Measurements from ENCODE around the gene STK4.

Gene STK4

DNA sequence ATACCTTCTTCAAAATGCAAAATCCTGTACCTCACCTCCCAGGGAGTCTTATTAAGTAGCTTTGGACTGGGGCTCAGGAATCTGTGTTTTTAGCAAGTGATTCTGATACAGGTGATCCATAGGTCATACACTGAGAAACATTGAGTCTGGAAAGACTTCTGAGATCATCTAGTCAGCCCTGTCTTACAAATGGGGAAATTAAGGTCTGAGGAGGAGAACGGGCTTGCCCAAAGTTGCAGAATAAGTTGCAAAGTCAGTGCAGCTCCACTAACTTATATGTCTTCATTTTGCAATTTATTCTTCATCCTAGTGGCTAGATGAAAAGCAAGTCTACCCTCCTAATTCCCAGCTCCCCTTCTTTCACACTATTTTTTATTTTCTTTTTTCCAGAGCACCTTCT is 105.8 kb downstream of the STK4 start:
- WGBS, 2 donors (ENCODE audit: extremely low coverage in 2 of 2, insufficient read length in 2 of 2, insufficient replicate concordance in 1 of 2), result no CpG with 5 or more reads among the region's 1 CpG
- H3K4me2 ChIP-seq (ENCODE audit: insufficient read depth, low read length, poor library complexity, severe bottlenecking), result no peak overlapping the region
- H3K14ac ChIP-seq (ENCODE audit: low read length), result no peak overlapping the region
- no peak overlapping the region for H4K8ac ChIP-seq (ENCODE audit: low read depth, low read length)
- peaks cover 2% of the 10 kb centered on the region for H3K79me1 ChIP-seq (ENCODE audit: low read depth, low read length)
- H3K4ac ChIP-seq (ENCODE audit: low read length), result no peak overlapping the region
- H2BK12ac ChIP-seq (ENCODE audit: low read length), result no peak overlapping the region
- H3K18ac ChIP-seq (ENCODE audit: low read length), result no peak overlapping the region
- no peaks in the 10 kb centered on the region for H3K27me3 ChIP-seq (ENCODE audit: control insufficient read depth in 3 of 3, insufficient read depth in 3 of 3, low read depth in 1 of 3, low read length in 3 of 3)
- no peaks in the 10 kb centered on the region for H3K4me1 ChIP-seq (ENCODE audit: control insufficient read depth in 2 of 2, insufficient read depth in 1 of 2, low read depth in 1 of 2, low read length in 2 of 2)
- no peak overlapping the region for H2AFZ ChIP-seq (ENCODE audit: low read length)
- no peak overlapping the region for H4K91ac ChIP-seq (ENCODE audit: low read depth, low read length, poor library complexity)
- no peak overlapping the region for H2BK5ac ChIP-seq (ENCODE audit: low read length)
- H2BK15ac ChIP-seq (ENCODE audit: low read length), result no peak overlapping the region
- H3K9me3 ChIP-seq (replicated peaks in 1 of 2; ENCODE audit: control insufficient read depth in 2 of 2, insufficient read depth in 1 of 2, low read depth in 1 of 2, low read length in 2 of 2), result no peaks in the 10 kb centered on the region
- no peak overlapping the region for H3K23ac ChIP-seq (ENCODE audit: low read depth, low read length, poor library complexity)
- no peak for DNase-seq (ENCODE audit: low spot score)
- H2AK5ac ChIP-seq (ENCODE audit: low read depth, low read length), result no peak overlapping the region
- no peak overlapping the region for H3K27ac ChIP-seq (replicated peaks; ENCODE audit: low read length)
- H2BK120ac ChIP-seq (ENCODE audit: low read depth, low read length), result no peak overlapping the region
- no peak overlapping the region for H3K4me3 ChIP-seq (ENCODE audit: low read length in 2 of 2)
- no peak overlapping the region for H3K9ac ChIP-seq (ENCODE audit: low read depth, low read length, poor library complexity)
- peaks cover 13 to 38% of the 10 kb centered on the region in 2 donors for H3K36me3 ChIP-seq (replicated peaks in 1 of 2; ENCODE audit: control insufficient read depth in 2 of 2, insufficient read depth in 2 of 2, low read length in 2 of 2)

DNA sequence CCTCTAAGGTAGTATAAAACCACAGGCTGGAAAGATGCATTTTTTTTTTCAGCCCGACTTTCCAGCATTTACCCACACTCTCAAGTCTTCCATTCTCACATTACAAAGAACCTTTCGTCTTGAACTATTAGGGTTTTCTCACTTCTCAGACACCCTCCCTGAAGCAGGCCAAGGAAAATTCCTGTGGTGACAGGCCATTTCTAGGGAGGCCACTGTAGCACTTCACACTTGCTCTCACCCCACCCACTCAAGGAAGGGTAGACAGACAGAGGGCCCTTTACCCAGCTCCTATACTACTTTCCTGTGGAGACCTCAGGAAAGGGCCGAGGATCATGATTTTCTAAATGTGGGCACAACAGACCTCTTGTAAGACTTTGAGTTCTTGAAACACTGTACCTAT is 106.9 kb downstream of the STK4 start:
- H3K23ac ChIP-seq (ENCODE audit: low read depth, low read length, poor library complexity), result no peak overlapping the region
- no peak overlapping the region for H2AFZ ChIP-seq (ENCODE audit: low read length)
- H3K14ac ChIP-seq (ENCODE audit: low read length), result no peak overlapping the region
- peaks cover under 1% of the 10 kb centered on the region for H3K79me1 ChIP-seq (ENCODE audit: low read depth, low read length)
- H3K4me3 ChIP-seq (ENCODE audit: low read length in 2 of 2), result no peak overlapping the region
- no CpG with 5 or more reads among the region's 3 CpGs for WGBS, 2 donors (ENCODE audit: extremely low coverage in 2 of 2, insufficient read length in 2 of 2, insufficient replicate concordance in 1 of 2)
- H2AK5ac ChIP-seq (ENCODE audit: low read depth, low read length), result no peak overlapping the region
- H4K91ac ChIP-seq (ENCODE audit: low read depth, low read length, poor library complexity), result no peak overlapping the region
- H3K4me2 ChIP-seq (ENCODE audit: insufficient read depth, low read length, poor library complexity, severe bottlenecking), result no peak overlapping the region
- H3K18ac ChIP-seq (ENCODE audit: low read length), result no peak overlapping the region
- no peaks in the 10 kb centered on the region for H3K4me1 ChIP-seq (ENCODE audit: control insufficient read depth in 2 of 2, insufficient read depth in 1 of 2, low read depth in 1 of 2, low read length in 2 of 2)
- no peak overlapping the region for H3K4ac ChIP-seq (ENCODE audit: low read length)
- H3K9me3 ChIP-seq (replicated peaks in 1 of 2; ENCODE audit: control insufficient read depth in 2 of 2, insufficient read depth in 1 of 2, low read depth in 1 of 2, low read length in 2 of 2), result no peaks in the 10 kb centered on the region
- H2BK12ac ChIP-seq (ENCODE audit: low read length), result no peak overlapping the region
- no peak overlapping the region for H2BK5ac ChIP-seq (ENCODE audit: low read length)
- H2BK120ac ChIP-seq (ENCODE audit: low read depth, low read length), result no peak overlapping the region
- H3K27ac ChIP-seq (replicated peaks; ENCODE audit: low read length), result no peak overlapping the region
- H2BK15ac ChIP-seq (ENCODE audit: low read length), result no peak overlapping the region
- H3K9ac ChIP-seq (ENCODE audit: low read depth, low read length, poor library complexity), result no peak overlapping the region
- no peak overlapping the region for H4K8ac ChIP-seq (ENCODE audit: low read depth, low read length)
- DNase-seq (ENCODE audit: low spot score), result no peak
- H3K36me3 ChIP-seq (replicated peaks in 1 of 2; ENCODE audit: control insufficient read depth in 2 of 2, insufficient read depth in 2 of 2, low read length in 2 of 2), result peaks cover 13 to 39% of the 10 kb centered on the region in 2 donors
- no peaks in the 10 kb centered on the region for H3K27me3 ChIP-seq (ENCODE audit: control insufficient read depth in 3 of 3, insufficient read depth in 3 of 3, low read depth in 1 of 3, low read length in 3 of 3)

DNA sequence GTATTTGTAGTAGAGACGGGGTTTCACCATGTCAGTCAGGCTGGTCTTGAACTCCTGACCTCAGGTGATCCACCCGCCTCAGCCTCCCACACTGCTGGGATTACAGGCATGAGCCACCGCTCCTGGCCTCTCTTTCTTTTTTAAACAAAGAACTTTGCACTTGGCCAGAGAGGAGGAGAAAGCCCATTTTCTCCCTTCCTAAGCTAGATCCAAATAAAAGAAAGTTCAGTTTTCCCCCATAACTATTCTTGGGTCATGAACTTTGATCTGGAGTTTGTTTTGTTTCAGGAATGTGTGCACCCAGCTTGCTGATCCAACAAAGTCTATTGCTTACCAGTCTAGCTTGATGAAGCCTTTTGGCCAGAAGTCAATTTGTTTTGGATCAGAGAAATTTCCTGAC is 111.2 kb downstream of the STK4 start:
- WGBS, 2 donors (ENCODE audit: extremely low coverage in 2 of 2, insufficient read length in 2 of 2, insufficient replicate concordance in 1 of 2), result no CpG with 5 or more reads among the region's 3 CpGs
- H3K9me3 ChIP-seq (replicated peaks in 1 of 2; ENCODE audit: control insufficient read depth in 2 of 2, insufficient read depth in 1 of 2, low read depth in 1 of 2, low read length in 2 of 2), result peaks cover 0 to 5% of the 10 kb centered on the region in 2 donors
- no peak overlapping the region for H2BK15ac ChIP-seq (ENCODE audit: low read length)
- no peak overlapping the region for H2BK12ac ChIP-seq (ENCODE audit: low read length)
- H4K8ac ChIP-seq (ENCODE audit: low read depth, low read length), result no peak overlapping the region
- no peak overlapping the region for H3K4me3 ChIP-seq (ENCODE audit: low read length in 2 of 2)
- H3K4ac ChIP-seq (ENCODE audit: low read length), result no peak overlapping the region
- no peak overlapping the region for H4K91ac ChIP-seq (ENCODE audit: low read depth, low read length, poor library complexity)
- H3K79me1 ChIP-seq (ENCODE audit: low read depth, low read length), result no peaks in the 10 kb centered on the region
- H2AK5ac ChIP-seq (ENCODE audit: low read depth, low read length), result no peak overlapping the region
- H3K36me3 ChIP-seq (replicated peaks in 1 of 2; ENCODE audit: control insufficient read depth in 2 of 2, insufficient read depth in 2 of 2, low read length in 2 of 2), result peaks cover 19 to 69% of the 10 kb centered on the region in 2 donors
- no peak overlapping the region for H3K23ac ChIP-seq (ENCODE audit: low read depth, low read length, poor library complexity)
- H2AFZ ChIP-seq (ENCODE audit: low read length), result no peak overlapping the region
- no peak overlapping the region for H3K4me2 ChIP-seq (ENCODE audit: insufficient read depth, low read length, poor library complexity, severe bottlenecking)
- H2BK120ac ChIP-seq (ENCODE audit: low read depth, low read length), result no peak overlapping the region
- no peak overlapping the region for H3K9ac ChIP-seq (ENCODE audit: low read depth, low read length, poor library complexity)
- no peak overlapping the region for H2BK5ac ChIP-seq (ENCODE audit: low read length)
- no peaks in the 10 kb centered on the region for H3K4me1 ChIP-seq (ENCODE audit: control insufficient read depth in 2 of 2, insufficient read depth in 1 of 2, low read depth in 1 of 2, low read length in 2 of 2)
- H3K27ac ChIP-seq (replicated peaks; ENCODE audit: low read length), result no peak overlapping the region
- H3K27me3 ChIP-seq (ENCODE audit: control insufficient read depth in 3 of 3, insufficient read depth in 3 of 3, low read depth in 1 of 3, low read length in 3 of 3), result no peaks in the 10 kb centered on the region
- H3K18ac ChIP-seq (ENCODE audit: low read length), result no peak overlapping the region
- DNase-seq (ENCODE audit: low spot score), result no peak
- H3K14ac ChIP-seq (ENCODE audit: low read length), result no peak overlapping the region

DNA sequence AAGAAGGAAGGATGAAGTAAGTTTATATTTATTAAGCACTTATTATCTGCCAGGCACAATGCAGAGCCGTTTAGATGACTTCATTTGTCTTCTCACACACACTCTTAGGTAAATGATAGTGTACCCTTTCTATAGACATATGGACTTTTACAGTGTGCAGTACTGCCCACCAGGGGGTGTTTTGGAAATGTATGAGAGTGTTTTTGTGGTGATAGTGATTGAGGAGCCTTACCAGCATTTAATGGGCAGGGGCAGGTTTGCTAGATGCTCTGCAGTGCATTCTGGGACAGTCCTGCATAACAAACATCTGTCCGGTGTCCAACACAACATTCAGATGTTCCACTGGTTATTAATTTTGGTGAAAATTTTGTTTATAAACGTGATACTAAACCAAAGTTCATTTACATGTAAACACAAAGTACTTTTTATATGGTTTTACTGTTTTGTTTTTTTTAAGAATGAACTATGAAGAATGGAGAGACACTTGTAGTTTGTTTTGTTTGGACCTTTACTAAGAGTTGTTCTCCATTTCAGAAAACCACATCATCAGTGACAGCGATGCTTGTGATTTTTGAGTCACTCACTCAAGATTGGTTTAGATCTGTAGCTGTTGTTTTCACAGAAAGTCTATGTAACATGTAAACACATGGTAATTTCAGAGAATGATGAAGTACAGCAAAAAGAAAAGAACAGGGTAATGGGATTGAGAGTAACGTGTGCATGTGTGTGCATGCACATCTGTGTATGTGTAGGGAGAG is 114.7 kb downstream of the STK4 start:
- H2BK5ac ChIP-seq (ENCODE audit: low read length), result no peak overlapping the region
- no peak overlapping the region for H2BK12ac ChIP-seq (ENCODE audit: low read length)
- no peaks in the 10 kb centered on the region for H3K4me1 ChIP-seq (ENCODE audit: control insufficient read depth in 2 of 2, insufficient read depth in 1 of 2, low read depth in 1 of 2, low read length in 2 of 2)
- no peak overlapping the region for H3K9ac ChIP-seq (ENCODE audit: low read depth, low read length, poor library complexity)
- no peak overlapping the region for H4K8ac ChIP-seq (ENCODE audit: low read depth, low read length)
- H3K27ac ChIP-seq (replicated peaks; ENCODE audit: low read length), result no peak overlapping the region
- H2AFZ ChIP-seq (ENCODE audit: low read length), result no peak overlapping the region
- no peak overlapping the region for H3K18ac ChIP-seq (ENCODE audit: low read length)
- no peak overlapping the region for H2AK5ac ChIP-seq (ENCODE audit: low read depth, low read length)
- no CpG with 5 or more reads among the region's 5 CpGs for WGBS, 2 donors (ENCODE audit: extremely low coverage in 2 of 2, insufficient read length in 2 of 2, insufficient replicate concordance in 1 of 2)
- no peak overlapping the region for H3K23ac ChIP-seq (ENCODE audit: low read depth, low read length, poor library complexity)
- peaks cover 3 to 10% of the 10 kb centered on the region in 2 donors for H3K9me3 ChIP-seq (replicated peaks in 1 of 2; ENCODE audit: control insufficient read depth in 2 of 2, insufficient read depth in 1 of 2, low read depth in 1 of 2, low read length in 2 of 2)
- H3K79me1 ChIP-seq (ENCODE audit: low read depth, low read length), result no peaks in the 10 kb centered on the region
- H3K36me3 ChIP-seq (replicated peaks in 1 of 2; ENCODE audit: control insufficient read depth in 2 of 2, insufficient read depth in 2 of 2, low read length in 2 of 2), result peaks cover 8 to 57% of the 10 kb centered on the region in 2 donors
- no peak overlapping the region for H4K91ac ChIP-seq (ENCODE audit: low read depth, low read length, poor library complexity)
- H3K14ac ChIP-seq (ENCODE audit: low read length), result no peak overlapping the region
- no peak overlapping the region for H2BK120ac ChIP-seq (ENCODE audit: low read depth, low read length)
- no peak for DNase-seq (ENCODE audit: low spot score)
- H3K4me2 ChIP-seq (ENCODE audit: insufficient read depth, low read length, poor library complexity, severe bottlenecking), result no peak overlapping the region
- no peaks in the 10 kb centered on the region for H3K27me3 ChIP-seq (ENCODE audit: control insufficient read depth in 3 of 3, insufficient read depth in 3 of 3, low read depth in 1 of 3, low read length in 3 of 3)
- no peak overlapping the region for H2BK15ac ChIP-seq (ENCODE audit: low read length)
- no peak overlapping the region for H3K4ac ChIP-seq (ENCODE audit: low read length)
- H3K4me3 ChIP-seq (ENCODE audit: low read length in 2 of 2), result no peak overlapping the region

Data from neuronal stem cell (in vitro differentiated cells).